Esophagus squamous epithelium (tissue), 4 donors: ENCODE measurements around the gene PIM1.

Source experiments
- POLR2A ChIP-seq, 4 donors: fragments of 450-650 bp; IDR thresholded peaks; one replicate each; pipeline ENCODE4 v1.6.1; 2017; ENCODE audit warnings: antibody characterized with exemption in 4 of 4, mild to moderate bottlenecking in 4 of 4, moderate library complexity in 3 of 4
- TF ChIP-seq, protein P1 (sequence below), 6 experiments: fragments of 450-650 bp in 4 of 6; fragments of 200-600 bp in 2 of 6; sonication (generic) in 2 of 6; IDR thresholded peaks; one replicate each; pipeline ENCODE4 v1.5.1; 2016 to 2019; ENCODE audit warnings: antibody characterized with exemption in 6 of 6, mild to moderate bottlenecking in 4 of 6, moderate library complexity in 4 of 6

- TF ChIP-seq, protein P1, sequence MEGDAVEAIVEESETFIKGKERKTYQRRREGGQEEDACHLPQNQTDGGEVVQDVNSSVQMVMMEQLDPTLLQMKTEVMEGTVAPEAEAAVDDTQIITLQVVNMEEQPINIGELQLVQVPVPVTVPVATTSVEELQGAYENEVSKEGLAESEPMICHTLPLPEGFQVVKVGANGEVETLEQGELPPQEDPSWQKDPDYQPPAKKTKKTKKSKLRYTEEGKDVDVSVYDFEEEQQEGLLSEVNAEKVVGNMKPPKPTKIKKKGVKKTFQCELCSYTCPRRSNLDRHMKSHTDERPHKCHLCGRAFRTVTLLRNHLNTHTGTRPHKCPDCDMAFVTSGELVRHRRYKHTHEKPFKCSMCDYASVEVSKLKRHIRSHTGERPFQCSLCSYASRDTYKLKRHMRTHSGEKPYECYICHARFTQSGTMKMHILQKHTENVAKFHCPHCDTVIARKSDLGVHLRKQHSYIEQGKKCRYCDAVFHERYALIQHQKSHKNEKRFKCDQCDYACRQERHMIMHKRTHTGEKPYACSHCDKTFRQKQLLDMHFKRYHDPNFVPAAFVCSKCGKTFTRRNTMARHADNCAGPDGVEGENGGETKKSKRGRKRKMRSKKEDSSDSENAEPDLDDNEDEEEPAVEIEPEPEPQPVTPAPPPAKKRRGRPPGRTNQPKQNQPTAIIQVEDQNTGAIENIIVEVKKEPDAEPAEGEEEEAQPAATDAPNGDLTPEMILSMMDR (IDR thresholded peaks at IDR 0.05), result no peak
- no peak for TF ChIP-seq POLR2A (IDR thresholded peaks at IDR 0.05)
These were observed 30.1 kb downstream of the PIM1 start for GRCh38 chr6:37200085-37200484.
